ENCODE data around the gene SPDYE1.
"Not testable (repeated sequence)": the region's sequence is repeated elsewhere in the genome, so short reads cannot be mapped to it uniquely, and the experiment has no call there.

DNA sequence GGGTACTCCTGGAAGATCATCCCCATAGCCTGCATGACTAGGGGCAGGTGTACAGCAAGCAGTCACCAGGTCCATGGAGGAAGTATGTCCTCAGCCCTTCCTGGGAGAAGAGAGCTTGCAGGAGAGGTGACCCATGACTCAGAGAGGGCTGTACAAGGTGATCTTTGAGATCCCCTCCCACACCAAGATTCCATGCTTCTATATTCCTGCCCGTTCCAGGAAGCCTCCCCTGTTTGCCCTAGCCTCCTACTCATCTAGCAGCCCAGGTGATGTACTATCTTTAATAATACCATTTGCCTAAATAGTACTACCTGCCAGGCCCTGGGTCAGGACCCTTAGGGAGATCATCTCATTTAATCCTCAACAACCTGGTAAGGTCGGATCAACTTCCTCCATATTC lies 40.3 kb downstream of the SPDYE1 start:
- TF ChIP-seq, protein P1, sequence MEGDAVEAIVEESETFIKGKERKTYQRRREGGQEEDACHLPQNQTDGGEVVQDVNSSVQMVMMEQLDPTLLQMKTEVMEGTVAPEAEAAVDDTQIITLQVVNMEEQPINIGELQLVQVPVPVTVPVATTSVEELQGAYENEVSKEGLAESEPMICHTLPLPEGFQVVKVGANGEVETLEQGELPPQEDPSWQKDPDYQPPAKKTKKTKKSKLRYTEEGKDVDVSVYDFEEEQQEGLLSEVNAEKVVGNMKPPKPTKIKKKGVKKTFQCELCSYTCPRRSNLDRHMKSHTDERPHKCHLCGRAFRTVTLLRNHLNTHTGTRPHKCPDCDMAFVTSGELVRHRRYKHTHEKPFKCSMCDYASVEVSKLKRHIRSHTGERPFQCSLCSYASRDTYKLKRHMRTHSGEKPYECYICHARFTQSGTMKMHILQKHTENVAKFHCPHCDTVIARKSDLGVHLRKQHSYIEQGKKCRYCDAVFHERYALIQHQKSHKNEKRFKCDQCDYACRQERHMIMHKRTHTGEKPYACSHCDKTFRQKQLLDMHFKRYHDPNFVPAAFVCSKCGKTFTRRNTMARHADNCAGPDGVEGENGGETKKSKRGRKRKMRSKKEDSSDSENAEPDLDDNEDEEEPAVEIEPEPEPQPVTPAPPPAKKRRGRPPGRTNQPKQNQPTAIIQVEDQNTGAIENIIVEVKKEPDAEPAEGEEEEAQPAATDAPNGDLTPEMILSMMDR (IDR thresholded peaks at IDR 0.05): not testable (repeated sequence)
- TF ChIP-seq POLR2A (IDR thresholded peaks at IDR 0.05): not testable (repeated sequence)

Measured in uterus (tissue), 2 donors.